ENCODE data around the gene HOXB1. TPM values are rescaled to one million over a fixed set of nuclear protein-coding genes. Genes with fewer than 3 reads are reported as not detected.
A peak's percentile ranks its signal among the peaks of the same experiment; 100 is the strongest.

HOXB1 gene
- total RNA-seq, 1 experiment from 2014 or later: not detected

DNA sequence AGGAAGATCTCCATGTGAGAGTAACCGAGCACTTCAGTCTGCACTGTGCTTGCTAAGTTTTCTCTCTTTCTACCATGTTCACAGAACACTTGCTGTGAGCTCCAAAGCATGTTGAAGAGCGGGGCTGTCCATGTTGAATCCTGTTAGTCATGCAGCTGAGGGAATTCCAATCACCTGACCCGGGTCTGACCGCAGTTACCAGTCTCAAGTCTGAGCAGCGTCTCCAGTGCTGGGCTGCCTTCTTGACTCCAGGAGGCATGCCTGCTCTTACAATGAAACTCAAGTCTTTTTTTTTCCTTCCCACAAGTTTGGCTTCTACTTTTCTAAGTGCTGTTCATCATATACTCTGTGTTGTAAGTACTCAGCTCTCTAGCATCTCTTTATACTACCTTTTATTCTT lies 44.3 kb downstream of the HOXB1 start:
- H3K27ac ChIP-seq (ENCODE audit: low read length): peak overlapping the region; percentile 65
- no peaks in the 10 kb centered on the region for H3K27me3 ChIP-seq (ENCODE audit: control insufficient read depth, insufficient read depth, low read length)
- TF ChIP-seq TCF7L2 (IDR thresholded peaks at IDR 0.05; ENCODE audit: low read depth, low read length): no peak
- TF ChIP-seq SIN3A (IDR thresholded peaks at IDR 0.05; ENCODE audit: borderline replicate concordance, insufficient read depth, low read depth, low read length): no peak
- TF ChIP-seq, protein P1, sequence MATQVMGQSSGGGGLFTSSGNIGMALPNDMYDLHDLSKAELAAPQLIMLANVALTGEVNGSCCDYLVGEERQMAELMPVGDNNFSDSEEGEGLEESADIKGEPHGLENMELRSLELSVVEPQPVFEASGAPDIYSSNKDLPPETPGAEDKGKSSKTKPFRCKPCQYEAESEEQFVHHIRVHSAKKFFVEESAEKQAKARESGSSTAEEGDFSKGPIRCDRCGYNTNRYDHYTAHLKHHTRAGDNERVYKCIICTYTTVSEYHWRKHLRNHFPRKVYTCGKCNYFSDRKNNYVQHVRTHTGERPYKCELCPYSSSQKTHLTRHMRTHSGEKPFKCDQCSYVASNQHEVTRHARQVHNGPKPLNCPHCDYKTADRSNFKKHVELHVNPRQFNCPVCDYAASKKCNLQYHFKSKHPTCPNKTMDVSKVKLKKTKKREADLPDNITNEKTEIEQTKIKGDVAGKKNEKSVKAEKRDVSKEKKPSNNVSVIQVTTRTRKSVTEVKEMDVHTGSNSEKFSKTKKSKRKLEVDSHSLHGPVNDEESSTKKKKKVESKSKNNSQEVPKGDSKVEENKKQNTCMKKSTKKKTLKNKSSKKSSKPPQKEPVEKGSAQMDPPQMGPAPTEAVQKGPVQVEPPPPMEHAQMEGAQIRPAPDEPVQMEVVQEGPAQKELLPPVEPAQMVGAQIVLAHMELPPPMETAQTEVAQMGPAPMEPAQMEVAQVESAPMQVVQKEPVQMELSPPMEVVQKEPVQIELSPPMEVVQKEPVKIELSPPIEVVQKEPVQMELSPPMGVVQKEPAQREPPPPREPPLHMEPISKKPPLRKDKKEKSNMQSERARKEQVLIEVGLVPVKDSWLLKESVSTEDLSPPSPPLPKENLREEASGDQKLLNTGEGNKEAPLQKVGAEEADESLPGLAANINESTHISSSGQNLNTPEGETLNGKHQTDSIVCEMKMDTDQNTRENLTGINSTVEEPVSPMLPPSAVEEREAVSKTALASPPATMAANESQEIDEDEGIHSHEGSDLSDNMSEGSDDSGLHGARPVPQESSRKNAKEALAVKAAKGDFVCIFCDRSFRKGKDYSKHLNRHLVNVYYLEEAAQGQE (IDR thresholded peaks at IDR 0.05; ENCODE audit: insufficient read depth in 1 of 2, low read depth in 2 of 2, low read length in 1 of 2): no peak
- TF ChIP-seq, protein P2, sequence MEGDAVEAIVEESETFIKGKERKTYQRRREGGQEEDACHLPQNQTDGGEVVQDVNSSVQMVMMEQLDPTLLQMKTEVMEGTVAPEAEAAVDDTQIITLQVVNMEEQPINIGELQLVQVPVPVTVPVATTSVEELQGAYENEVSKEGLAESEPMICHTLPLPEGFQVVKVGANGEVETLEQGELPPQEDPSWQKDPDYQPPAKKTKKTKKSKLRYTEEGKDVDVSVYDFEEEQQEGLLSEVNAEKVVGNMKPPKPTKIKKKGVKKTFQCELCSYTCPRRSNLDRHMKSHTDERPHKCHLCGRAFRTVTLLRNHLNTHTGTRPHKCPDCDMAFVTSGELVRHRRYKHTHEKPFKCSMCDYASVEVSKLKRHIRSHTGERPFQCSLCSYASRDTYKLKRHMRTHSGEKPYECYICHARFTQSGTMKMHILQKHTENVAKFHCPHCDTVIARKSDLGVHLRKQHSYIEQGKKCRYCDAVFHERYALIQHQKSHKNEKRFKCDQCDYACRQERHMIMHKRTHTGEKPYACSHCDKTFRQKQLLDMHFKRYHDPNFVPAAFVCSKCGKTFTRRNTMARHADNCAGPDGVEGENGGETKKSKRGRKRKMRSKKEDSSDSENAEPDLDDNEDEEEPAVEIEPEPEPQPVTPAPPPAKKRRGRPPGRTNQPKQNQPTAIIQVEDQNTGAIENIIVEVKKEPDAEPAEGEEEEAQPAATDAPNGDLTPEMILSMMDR (IDR thresholded peaks at IDR 0.05): no peak
- no peak for TF ChIP-seq POLR2AphosphoS5 (IDR thresholded peaks at IDR 0.05; ENCODE audit: low read depth, low read length)
- ChIA-PET CTCF (no interaction called here), POLR2A (no interaction called here)
- peak; percentile 70 for ATAC-seq
- peaks cover 30% of the 10 kb centered on the region for H3K4me1 ChIP-seq (ENCODE audit: control insufficient read depth, insufficient read depth, low read length)
- in situ Hi-C loops (cut with HindIII; ENCODE audit: low pct_unique_long_range_greater_than_20kb, low sequenced_read_pairs) (no loop called here), intact Hi-C loops (cut with micrococcal nuclease; ENCODE audit: unreplicated experiment) (no loop called here)
- no peak overlapping the region for H3K4me3 ChIP-seq (ENCODE audit: low read depth in 2 of 2, low read length in 2 of 2)
- no peaks in the 10 kb centered on the region for H3K9me3 ChIP-seq (ENCODE audit: control insufficient read depth, insufficient read depth, low read depth, low read length)
- no peaks in the 10 kb centered on the region for H3K36me3 ChIP-seq (ENCODE audit: control insufficient read depth, insufficient read depth, low read length)
- no peak for DNase-seq (ENCODE audit: low read depth, low spot score)
- no TSS peak for BruUV-seq (replicated peaks)

DNA sequence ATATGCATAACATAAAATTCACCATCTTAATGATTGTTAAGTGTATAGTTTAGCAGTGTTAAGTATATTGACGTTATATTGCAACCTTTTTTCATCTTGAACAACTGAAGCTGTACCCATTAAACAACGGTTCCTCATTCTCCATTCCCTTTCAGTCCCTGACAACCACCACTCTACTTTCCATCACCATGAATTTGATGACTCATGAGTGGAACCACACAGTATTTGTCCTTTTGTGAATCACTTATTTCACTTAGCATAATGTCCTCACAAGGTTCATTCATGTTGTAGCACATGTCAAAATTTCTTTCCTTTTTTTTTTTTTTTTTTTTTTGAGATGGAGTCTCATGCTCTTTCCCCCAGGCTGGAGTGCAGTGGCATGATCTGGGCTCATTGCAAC lies 46.0 kb downstream of the HOXB1 start:
- TF ChIP-seq, protein P2 (IDR thresholded peaks at IDR 0.05): no peak
- BruUV-seq (replicated peaks): no TSS peak
- Histone ChIP-seq H3K9me3 (ENCODE audit: control insufficient read depth, insufficient read depth, low read depth, low read length) (no peaks in the 10 kb centered on the region), H3K36me3 (ENCODE audit: control insufficient read depth, insufficient read depth, low read length) (no peaks in the 10 kb centered on the region), H3K27ac (ENCODE audit: low read length) (0 out of 2 replicates have a peak overlapping the region, but pooled peaks have one; percentile 14), H3K4me1 (ENCODE audit: control insufficient read depth, insufficient read depth, low read length) (peaks cover 24% of the 10 kb centered on the region), H3K27me3 (ENCODE audit: control insufficient read depth, insufficient read depth, low read length) (no peaks in the 10 kb centered on the region), H3K4me3 (ENCODE audit: low read depth in 2 of 2, low read length in 2 of 2) (no peak overlapping the region)
- intact Hi-C loops (cut with micrococcal nuclease; ENCODE audit: unreplicated experiment): no loop called here
- ATAC-seq: no peak
- POLR2A ChIA-PET: no interaction called here
- no peak for DNase-seq (ENCODE audit: low read depth, low spot score)
- in situ Hi-C loops (cut with HindIII; ENCODE audit: low pct_unique_long_range_greater_than_20kb, low sequenced_read_pairs): no loop called here
- CTCF ChIA-PET: no interaction called here
